HCT116 (cell line): ENCODE data around the gene ARHGDIG. TPM values are rescaled to one million over a fixed set of nuclear protein-coding genes. Genes with fewer than 3 reads are reported as not detected.

Source experiments
- ATAC-seq: fragments of 200-7000 bp; cut with Tn5 transposase; 2 replicates; pipeline ENCODE4 v1.9.1; 2020; ENCODE audit warnings: mild to moderate bottlenecking, moderate library complexity
- BruUV-seq: library from RNA; stranded (reverse); fragments of 400-500 nt; replicated peaks from 2 replicates; lab custom pipeline; 2021; lab: Mats Ljungman, UMichigan
- CTCF ChIA-PET: fragments of 300-600 bp; sonication (Branson Sonifier 250); formaldehyde crosslinking; loops from one replicate; lab custom pipeline; 2021; ENCODE audit warnings: antibody characterized with exemption; lab: Charles Lee
- POLR2A ChIA-PET: fragments of 300-600, 350-600 bp; sonication (Branson Sonifier 250); formaldehyde crosslinking; loops from one replicate; lab custom pipeline; 2021; ENCODE audit warnings: antibody characterized with exemption; lab: Charles Lee
- RAD21 ChIA-PET, 2 experiments: fragments of 300-600 bp; sonication (Branson Sonifier 250); formaldehyde crosslinking; loops; one replicate each; lab custom pipeline; 2023; ENCODE audit warnings: low total read pairs in 2 of 2; ENCODE audit not compliant: uncharacterized antibody in 2 of 2, unreplicated experiment in 2 of 2, low non-redundant PET in 1 of 2; lab: Charles Lee
- DNase-seq: peaks from one replicate; pipeline ENCODE4 v3.0.0-alpha.2; 2010; ENCODE audit warnings: low read depth, low spot score
- H2AFZ ChIP-seq: fragments of 200-600 bp; shearing (Covaris generic), sonication (generic); 2 replicates; pipeline ENCODE4 v1.6.1; 2017; ENCODE audit warnings: low read depth, mixed run types, mixed read lengths, antibody characterized with exemption, low read length; ENCODE audit not compliant: poor library complexity, severe bottlenecking
- H3K27ac ChIP-seq: 2 replicates; pipeline ENCODE4 v1.5.1; 2012; ENCODE audit warnings: low read depth, low read length
- H3K27me3 ChIP-seq: fragments of 200-600 bp; sonication (generic); 2 replicates; pipeline ENCODE4 v1.6.1; 2016; ENCODE audit warnings: mixed run types, low read length, mixed read lengths; ENCODE audit not compliant: insufficient read depth
- H3K36me3 ChIP-seq, 2 experiments: fragments of 200-500 bp in 1 of 2; fragments of 200-600 bp in 1 of 2; sonication (Bioruptor generic) in 1 of 2; sonication (generic) in 1 of 2; 2 replicates each; pipeline versions ENCODE4 v1.5.1 to v1.6.1; 2014 to 2016; ENCODE audit warnings: low read length in 2 of 2, inconsistent platforms in 1 of 2, mixed read lengths in 1 of 2, mixed run types in 1 of 2; ENCODE audit not compliant: insufficient read depth in 2 of 2, control insufficient read depth in 1 of 2
- H3K4me1 ChIP-seq, 2 experiments: fragments of 200-600 bp in 1 of 2; sonication (generic) in 1 of 2; 2 replicates each; pipeline versions ENCODE4 v1.5.1 to v1.6.1; 2012 to 2017; ENCODE audit warnings: low read length in 2 of 2, inconsistent platforms in 1 of 2, mild to moderate bottlenecking in 1 of 2, mixed read lengths in 1 of 2, mixed run types in 1 of 2, moderate library complexity in 1 of 2; ENCODE audit not compliant: insufficient read depth in 2 of 2, control insufficient read depth in 1 of 2
- H3K4me2 ChIP-seq: fragments of 200-600 bp; sonication (generic); 2 replicates; pipeline ENCODE4 v1.6.1; 2017; ENCODE audit warnings: mixed run types, low read length, mixed read lengths
- H3K4me3 ChIP-seq, 2 experiments: fragments of 200-600 bp in 1 of 2; sonication (generic) in 1 of 2; replicated peaks in 1 of 2; 2 replicates each; pipeline ENCODE4 v1.5.1; 2011 to 2016; ENCODE audit warnings: low read length in 2 of 2, control low read depth in 1 of 2, low read depth in 1 of 2, mild to moderate bottlenecking in 1 of 2, mixed read lengths in 1 of 2, mixed run types in 1 of 2
- H3K79me2 ChIP-seq: fragments of 200-600 bp; sonication (generic); 2 replicates; pipeline ENCODE4 v1.6.1; 2017; ENCODE audit warnings: mild to moderate bottlenecking, mixed run types, low read length, moderate library complexity, mixed read lengths; ENCODE audit not compliant: insufficient read depth
- H3K9ac ChIP-seq: fragments of 200-600 bp; sonication (generic); 2 replicates; pipeline ENCODE4 v1.6.1; 2016; ENCODE audit warnings: low read length, mixed read lengths
- H3K9me2 ChIP-seq: fragments of 200-600 bp; sonication (generic), shearing (Covaris generic); 2 replicates; pipeline ENCODE4 v1.6.1; 2017; ENCODE audit warnings: mixed run types, mild to moderate bottlenecking, moderate library complexity; ENCODE audit not compliant: insufficient read depth
- H3K9me3 ChIP-seq, 2 experiments: fragments of 200-500 bp in 1 of 2; fragments of 200-600 bp in 1 of 2; sonication (Bioruptor generic) in 1 of 2; sonication (generic) in 1 of 2; 2 replicates each; pipeline ENCODE4 v1.6.1; 2014 to 2017; ENCODE audit warnings: low read length in 2 of 2, mixed read lengths in 2 of 2, inconsistent platforms in 1 of 2, low read depth in 1 of 2, mild to moderate bottlenecking in 1 of 2, mixed run types in 1 of 2, moderate library complexity in 1 of 2; ENCODE audit not compliant: control insufficient read depth in 1 of 2, insufficient read depth in 1 of 2
- H4K20me1 ChIP-seq: fragments of 200-600 bp; sonication (generic), shearing (Covaris generic); 2 replicates; pipeline ENCODE4 v1.6.1; 2017; ENCODE audit warnings: mixed run types, mild to moderate bottlenecking, moderate library complexity; ENCODE audit not compliant: insufficient read depth
- CBX3 ChIP-seq: IDR thresholded peaks from 2 replicates; pipeline ENCODE4 v1.6.1; 2012; ENCODE audit warnings: low read depth
- EGR1 ChIP-seq: IDR thresholded peaks from 2 replicates; pipeline ENCODE4 v1.6.1; 2012; ENCODE audit warnings: low read depth
- EZH2 ChIP-seq: fragments of 200-600 bp; sonication (generic); IDR thresholded peaks from 2 replicates; pipeline ENCODE4 v1.6.1; 2017; ENCODE audit warnings: antibody characterized with exemption, mixed run types
- FOSL1 ChIP-seq: IDR thresholded peaks from 2 replicates; pipeline ENCODE4 v1.6.1; 2012; ENCODE audit warnings: low read depth
- JUND ChIP-seq: IDR thresholded peaks from 2 replicates; pipeline ENCODE4 v1.6.1; 2012
- POLR2A ChIP-seq: IDR thresholded peaks from 2 replicates; pipeline ENCODE4 v1.7.0; 2011; ENCODE audit warnings: borderline replicate concordance; ENCODE audit not compliant: insufficient read depth, insufficient read length; ENCODE audit errors: extremely low read depth
- POLR2AphosphoS5 ChIP-seq: IDR thresholded peaks from 2 replicates; pipeline ENCODE4 v1.6.1; 2011; ENCODE audit warnings: mild to moderate bottlenecking, low read depth, low read length, moderate library complexity
- RAD21 ChIP-seq: IDR thresholded peaks from 2 replicates; pipeline ENCODE4 v1.6.1; 2012; ENCODE audit warnings: low read depth, mild to moderate bottlenecking
- SP1 ChIP-seq: IDR thresholded peaks from 2 replicates; pipeline ENCODE4 v1.6.1; 2012; ENCODE audit warnings: low read depth
- SRF ChIP-seq: IDR thresholded peaks from 2 replicates; pipeline ENCODE4 v1.6.1; 2012; ENCODE audit warnings: low read depth
- TCF7L2 ChIP-seq: IDR thresholded peaks from 2 replicates; pipeline ENCODE4 v1.7.0; 2011; ENCODE audit warnings: borderline replicate concordance, inconsistent platforms; ENCODE audit not compliant: insufficient read depth, insufficient read length; ENCODE audit errors: extremely low read depth
- YY1 ChIP-seq: IDR thresholded peaks from 2 replicates; pipeline ENCODE4 v1.6.1; 2011; ENCODE audit warnings: low read length, low read depth, moderate library complexity, mild to moderate bottlenecking; ENCODE audit not compliant: insufficient replicate concordance; ENCODE audit errors: extremely low read depth
- ZFX ChIP-seq: fragments of 450-650 bp; IDR thresholded peaks from 2 replicates; pipeline ENCODE4 v1.6.1; 2017
- ZNF274 ChIP-seq: fragments of 200-500 bp; sonication (Bioruptor generic); IDR thresholded peaks from 2 replicates; pipeline ENCODE4 v1.6.1; 2014; ENCODE audit warnings: mild to moderate bottlenecking, low read depth, low read length, inconsistent platforms
- intact Hi-C: fragments of 100-400 bp; cut with micrococcal nuclease; formaldehyde crosslinking; loops from 2 replicates; pipeline ENCODE4 v1.10.0; 2022
- total RNA-seq: library from RNA; stranded (reverse); gene quantifications from one replicate; pipeline ENCODE4 v1.2.1, GENCODE V29; 2021; ENCODE audit not compliant: unreplicated experiment
- TF ChIP-seq, protein P1 (sequence below): IDR thresholded peaks from 2 replicates; pipeline ENCODE4 v1.6.1; 2011; ENCODE audit warnings: mild to moderate bottlenecking, low read length, moderate library complexity; ENCODE audit not compliant: insufficient replicate concordance; ENCODE audit errors: extremely low read depth
- TF ChIP-seq, protein P2 (sequence below): IDR thresholded peaks from 2 replicates; pipeline ENCODE4 v1.6.1; 2012; ENCODE audit warnings: low read depth
- TF ChIP-seq, protein P3 (sequence below), 3 experiments: fragments of 200-600 bp in 1 of 3; sonication (generic) in 1 of 3; IDR thresholded peaks in 2 of 3; conservative IDR thresholded peaks in 1 of 3; 2 replicates each; pipeline ENCODE4 v1.5.1; 2012 to 2017; ENCODE audit warnings: low read depth in 2 of 3, low read length in 2 of 3, antibody characterized with exemption in 1 of 3, borderline replicate concordance in 1 of 3, control low read depth in 1 of 3, mild to moderate bottlenecking in 1 of 3, mixed read lengths in 1 of 3, mixed run types in 1 of 3, moderate library complexity in 1 of 3; ENCODE audit not compliant: insufficient read depth in 1 of 3
- TF ChIP-seq, protein P4 (sequence below): IDR thresholded peaks from 2 replicates; pipeline ENCODE4 v1.6.1; 2012

The ARHGDIG gene
- total RNA-seq, 1 experiment from 2014 or later, result not detected

DNA sequence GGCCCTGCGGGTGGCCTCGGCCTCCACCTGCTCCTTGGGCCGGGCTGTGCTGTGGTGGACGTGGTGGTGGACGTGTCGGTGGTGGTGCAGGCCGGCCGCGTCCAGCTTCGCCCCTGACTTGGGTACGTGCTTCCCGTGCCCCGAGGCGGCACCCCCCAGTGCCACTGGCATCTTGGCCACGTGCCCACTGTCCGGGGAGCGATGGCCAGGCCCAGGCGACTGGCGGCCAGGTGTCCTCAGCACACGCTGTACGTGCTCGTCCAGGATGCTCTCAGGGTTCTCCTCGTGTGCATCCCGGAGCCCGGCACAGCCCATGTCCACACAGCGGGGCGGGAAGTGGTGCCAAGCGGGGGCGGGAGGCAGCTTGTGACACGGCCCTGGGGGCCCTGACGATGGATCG, 17.4 kb downstream of the ARHGDIG start:
- no peak for TF ChIP-seq CBX3
- no peak for TF ChIP-seq EGR1
- no peak for TF ChIP-seq YY1
- TF ChIP-seq SP1, result no peak
- TF ChIP-seq POLR2A, result no peak
- TF ChIP-seq, protein P1, sequence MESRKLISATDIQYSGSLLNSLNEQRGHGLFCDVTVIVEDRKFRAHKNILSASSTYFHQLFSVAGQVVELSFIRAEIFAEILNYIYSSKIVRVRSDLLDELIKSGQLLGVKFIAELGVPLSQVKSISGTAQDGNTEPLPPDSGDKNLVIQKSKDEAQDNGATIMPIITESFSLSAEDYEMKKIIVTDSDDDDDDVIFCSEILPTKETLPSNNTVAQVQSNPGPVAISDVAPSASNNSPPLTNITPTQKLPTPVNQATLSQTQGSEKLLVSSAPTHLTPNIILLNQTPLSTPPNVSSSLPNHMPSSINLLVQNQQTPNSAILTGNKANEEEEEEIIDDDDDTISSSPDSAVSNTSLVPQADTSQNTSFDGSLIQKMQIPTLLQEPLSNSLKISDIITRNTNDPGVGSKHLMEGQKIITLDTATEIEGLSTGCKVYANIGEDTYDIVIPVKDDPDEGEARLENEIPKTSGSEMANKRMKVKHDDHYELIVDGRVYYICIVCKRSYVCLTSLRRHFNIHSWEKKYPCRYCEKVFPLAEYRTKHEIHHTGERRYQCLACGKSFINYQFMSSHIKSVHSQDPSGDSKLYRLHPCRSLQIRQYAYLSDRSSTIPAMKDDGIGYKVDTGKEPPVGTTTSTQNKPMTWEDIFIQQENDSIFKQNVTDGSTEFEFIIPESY, result no peak
- TF ChIP-seq, protein P2, sequence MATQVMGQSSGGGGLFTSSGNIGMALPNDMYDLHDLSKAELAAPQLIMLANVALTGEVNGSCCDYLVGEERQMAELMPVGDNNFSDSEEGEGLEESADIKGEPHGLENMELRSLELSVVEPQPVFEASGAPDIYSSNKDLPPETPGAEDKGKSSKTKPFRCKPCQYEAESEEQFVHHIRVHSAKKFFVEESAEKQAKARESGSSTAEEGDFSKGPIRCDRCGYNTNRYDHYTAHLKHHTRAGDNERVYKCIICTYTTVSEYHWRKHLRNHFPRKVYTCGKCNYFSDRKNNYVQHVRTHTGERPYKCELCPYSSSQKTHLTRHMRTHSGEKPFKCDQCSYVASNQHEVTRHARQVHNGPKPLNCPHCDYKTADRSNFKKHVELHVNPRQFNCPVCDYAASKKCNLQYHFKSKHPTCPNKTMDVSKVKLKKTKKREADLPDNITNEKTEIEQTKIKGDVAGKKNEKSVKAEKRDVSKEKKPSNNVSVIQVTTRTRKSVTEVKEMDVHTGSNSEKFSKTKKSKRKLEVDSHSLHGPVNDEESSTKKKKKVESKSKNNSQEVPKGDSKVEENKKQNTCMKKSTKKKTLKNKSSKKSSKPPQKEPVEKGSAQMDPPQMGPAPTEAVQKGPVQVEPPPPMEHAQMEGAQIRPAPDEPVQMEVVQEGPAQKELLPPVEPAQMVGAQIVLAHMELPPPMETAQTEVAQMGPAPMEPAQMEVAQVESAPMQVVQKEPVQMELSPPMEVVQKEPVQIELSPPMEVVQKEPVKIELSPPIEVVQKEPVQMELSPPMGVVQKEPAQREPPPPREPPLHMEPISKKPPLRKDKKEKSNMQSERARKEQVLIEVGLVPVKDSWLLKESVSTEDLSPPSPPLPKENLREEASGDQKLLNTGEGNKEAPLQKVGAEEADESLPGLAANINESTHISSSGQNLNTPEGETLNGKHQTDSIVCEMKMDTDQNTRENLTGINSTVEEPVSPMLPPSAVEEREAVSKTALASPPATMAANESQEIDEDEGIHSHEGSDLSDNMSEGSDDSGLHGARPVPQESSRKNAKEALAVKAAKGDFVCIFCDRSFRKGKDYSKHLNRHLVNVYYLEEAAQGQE, result no peak
- TF ChIP-seq EZH2, result no peak
- TF ChIP-seq, protein P3, sequence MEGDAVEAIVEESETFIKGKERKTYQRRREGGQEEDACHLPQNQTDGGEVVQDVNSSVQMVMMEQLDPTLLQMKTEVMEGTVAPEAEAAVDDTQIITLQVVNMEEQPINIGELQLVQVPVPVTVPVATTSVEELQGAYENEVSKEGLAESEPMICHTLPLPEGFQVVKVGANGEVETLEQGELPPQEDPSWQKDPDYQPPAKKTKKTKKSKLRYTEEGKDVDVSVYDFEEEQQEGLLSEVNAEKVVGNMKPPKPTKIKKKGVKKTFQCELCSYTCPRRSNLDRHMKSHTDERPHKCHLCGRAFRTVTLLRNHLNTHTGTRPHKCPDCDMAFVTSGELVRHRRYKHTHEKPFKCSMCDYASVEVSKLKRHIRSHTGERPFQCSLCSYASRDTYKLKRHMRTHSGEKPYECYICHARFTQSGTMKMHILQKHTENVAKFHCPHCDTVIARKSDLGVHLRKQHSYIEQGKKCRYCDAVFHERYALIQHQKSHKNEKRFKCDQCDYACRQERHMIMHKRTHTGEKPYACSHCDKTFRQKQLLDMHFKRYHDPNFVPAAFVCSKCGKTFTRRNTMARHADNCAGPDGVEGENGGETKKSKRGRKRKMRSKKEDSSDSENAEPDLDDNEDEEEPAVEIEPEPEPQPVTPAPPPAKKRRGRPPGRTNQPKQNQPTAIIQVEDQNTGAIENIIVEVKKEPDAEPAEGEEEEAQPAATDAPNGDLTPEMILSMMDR (IDR thresholded peaks at IDR 0.05 in 2 of 3, conservative IDR thresholded peaks at IDR 0.05 in 1 of 3; ENCODE audit: borderline replicate concordance in 1 of 3, insufficient read depth in 1 of 3, low read depth in 2 of 3, low read length in 2 of 3), result no peak
- TF ChIP-seq, protein P4, sequence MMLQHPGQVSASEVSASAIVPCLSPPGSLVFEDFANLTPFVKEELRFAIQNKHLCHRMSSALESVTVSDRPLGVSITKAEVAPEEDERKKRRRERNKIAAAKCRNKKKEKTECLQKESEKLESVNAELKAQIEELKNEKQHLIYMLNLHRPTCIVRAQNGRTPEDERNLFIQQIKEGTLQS, result no peak
- TF ChIP-seq RAD21, result no peak
- no peak for TF ChIP-seq SRF
- TF ChIP-seq FOSL1, result no peak
- no peak for TF ChIP-seq ZFX
- TF ChIP-seq ZNF274, result no peak
- TF ChIP-seq JUND, result no peak
- TF ChIP-seq POLR2AphosphoS5, result no peak
- TF ChIP-seq TCF7L2, result no peak
- no peaks in the 10 kb centered on the region for H3K27me3 ChIP-seq
- H4K20me1 ChIP-seq, result no peaks in the 10 kb centered on the region
- no TSS peak for BruUV-seq
- H3K4me1 ChIP-seq, result no peaks in the 10 kb centered on the region
- ATAC-seq, result no peak
- no peaks in the 10 kb centered on the region for H3K79me2 ChIP-seq
- DNase-seq, result no peak
- H3K27ac ChIP-seq, result no peak overlapping the region
- POLR2A ChIA-PET, result no interaction called here
- H3K36me3 ChIP-seq, result no peaks in the 10 kb centered on the region
- H2AFZ ChIP-seq, result no peak overlapping the region
- RAD21 ChIA-PET, result no interaction called here
- H3K9ac ChIP-seq, result no peak overlapping the region
- intact Hi-C loops, result no loop called here
- CTCF ChIA-PET, result no interaction called here
- H3K4me3 ChIP-seq, result no peak overlapping the region
- no peaks in the 10 kb centered on the region for H3K9me3 ChIP-seq
- H3K9me2 ChIP-seq, result no peaks in the 10 kb centered on the region
- no peak overlapping the region for H3K4me2 ChIP-seq
